Activated B cell treated with CpG ODN at 0.5 μM for 24 hours (primary cell): ENCODE measurements around the gene LRRFIP2. TPM values are rescaled to one million over a fixed set of nuclear protein-coding genes. Genes with fewer than 3 reads are reported as not detected.

Source experiments
- ATAC-seq: fragments of 200-7000 bp; cut with Tn5 transposase; one replicate; pipeline ENCODE4 v1.10.0; 2021; ENCODE audit warnings: low read depth, mild to moderate bottlenecking, moderate library complexity
- CTCF ChIA-PET: fragments of 350-600 bp; sonication (Branson Sonifier 250); formaldehyde crosslinking; loops from one replicate; lab custom pipeline; 2021; ENCODE audit warnings: antibody characterized with exemption; lab: Charles Lee
- POLR2A ChIA-PET: fragments of 350-600 bp; sonication (Branson Sonifier 250); formaldehyde crosslinking; loops from one replicate; lab custom pipeline; 2021; ENCODE audit warnings: antibody characterized with exemption; lab: Charles Lee
- DNase-seq: peaks from one replicate; pipeline ENCODE4 v3.0.0; 2022
- H3K27ac Mint-ChIP-seq: one replicate; pipeline ENCODE4 v1.8.0; 2020; ENCODE audit warnings: mixed read lengths
- H3K27me3 Mint-ChIP-seq: one replicate; pipeline ENCODE4 v1.8.0; 2021; ENCODE audit warnings: mixed read lengths
- H3K36me3 Mint-ChIP-seq: one replicate; pipeline ENCODE4 v1.8.0; 2021; ENCODE audit warnings: low read depth, mixed read lengths
- H3K4me1 Mint-ChIP-seq: one replicate; pipeline ENCODE4 v1.8.0; 2021; ENCODE audit warnings: mixed read lengths
- H3K4me3 Mint-ChIP-seq: one replicate; pipeline ENCODE4 v1.8.0; 2020; ENCODE audit warnings: mild to moderate bottlenecking, mixed read lengths
- H3K9me3 Mint-ChIP-seq: one replicate; pipeline ENCODE4 v1.8.0; 2020; ENCODE audit warnings: mixed read lengths
- CTCF ChIP-seq: fragments of 200-600 bp; IDR thresholded peaks from one replicate; pipeline ENCODE4 v1.8.0; 2022; ENCODE audit warnings: antibody characterized with exemption, mild to moderate bottlenecking
- intact Hi-C: fragments of 100-400 bp; cut with micrococcal nuclease; formaldehyde crosslinking; loops from one replicate; pipeline ENCODE4 v1.15.1; 2024
- total RNA-seq: library from RNA; stranded (reverse); gene quantifications from 2 replicates; pipeline ENCODE4 v1.2.3, GENCODE V29; 2022

Gene LRRFIP2
- total RNA-seq, 1 donor from 2014 or later: 33.9 TPM

GRCh38 chr3:37026851-37027250 lies 147.5 kb downstream of the LRRFIP2 start:
- ChIA-PET POLR2A (no interaction called here), CTCF (no interaction called here)
- intact Hi-C loops: no loop called here
- ATAC-seq (no peak), DNase-seq (no peak)
- Mint-ChIP-seq H3K27ac (no peak overlapping the region), H3K9me3 (no peaks in the 10 kb centered on the region), H3K4me3 (no peak overlapping the region), H3K36me3 (peaks cover 79% of the 10 kb centered on the region), H3K27me3 (no peaks in the 10 kb centered on the region), H3K4me1 (peaks cover 7% of the 10 kb centered on the region)
- TF ChIP-seq CTCF: no peak

DNA sequence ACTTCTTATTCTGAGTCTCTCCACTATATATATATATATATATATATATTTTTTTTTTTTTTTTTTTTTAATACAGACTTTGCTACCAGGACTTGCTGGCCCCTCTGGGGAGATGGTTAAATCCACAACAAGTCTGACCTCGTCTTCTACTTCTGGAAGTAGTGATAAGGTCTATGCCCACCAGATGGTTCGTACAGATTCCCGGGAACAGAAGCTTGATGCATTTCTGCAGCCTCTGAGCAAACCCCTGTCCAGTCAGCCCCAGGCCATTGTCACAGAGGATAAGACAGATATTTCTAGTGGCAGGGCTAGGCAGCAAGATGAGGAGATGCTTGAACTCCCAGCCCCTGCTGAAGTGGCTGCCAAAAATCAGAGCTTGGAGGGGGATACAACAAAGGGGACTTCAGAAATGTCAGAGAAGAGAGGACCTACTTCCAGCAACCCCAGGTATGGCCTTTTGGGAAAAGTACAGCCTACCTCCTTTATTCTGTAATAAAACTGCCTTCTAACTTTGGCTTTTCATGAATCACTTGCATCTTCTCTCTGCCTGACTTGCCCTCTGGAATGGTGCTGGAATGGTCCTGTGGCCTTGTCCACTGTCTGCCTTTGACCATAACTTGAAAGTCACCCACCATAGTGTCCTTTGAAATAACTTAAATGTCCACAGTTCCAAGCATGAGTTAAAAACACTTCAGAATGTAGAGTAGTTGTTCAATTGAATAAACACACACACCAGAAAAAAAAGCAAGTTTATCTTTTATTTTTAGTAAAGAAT lies 148.6 kb downstream of the LRRFIP2 start:
- CTCF ChIA-PET: interaction anchor here (1.0 to 1.7 kb wide), 5 partner anchors 9 to 188 kb away, joined by 3 to 14 read pairs (median 5); no protein-coding TSS in a partner anchor
- POLR2A ChIA-PET: interaction anchor here (0.8 to 2.5 kb wide), 3 partner anchors 13 to 117 kb away, joined by 3 to 17 read pairs (median 3); partner anchors contain the start of genes EPM2AIP1 and MLH1
- ATAC-seq (no peak), DNase-seq (no peak)
- intact Hi-C loops: no loop called here
- H3K9me3 Mint-ChIP-seq: no peaks in the 10 kb centered on the region
- H3K36me3 Mint-ChIP-seq: peaks cover 79% of the 10 kb centered on the region
- no peak for TF ChIP-seq CTCF
- H3K4me1 Mint-ChIP-seq: peaks cover 7% of the 10 kb centered on the region
- H3K4me3 Mint-ChIP-seq: no peak overlapping the region
- H3K27ac Mint-ChIP-seq: no peak overlapping the region
- H3K27me3 Mint-ChIP-seq: no peaks in the 10 kb centered on the region

DNA sequence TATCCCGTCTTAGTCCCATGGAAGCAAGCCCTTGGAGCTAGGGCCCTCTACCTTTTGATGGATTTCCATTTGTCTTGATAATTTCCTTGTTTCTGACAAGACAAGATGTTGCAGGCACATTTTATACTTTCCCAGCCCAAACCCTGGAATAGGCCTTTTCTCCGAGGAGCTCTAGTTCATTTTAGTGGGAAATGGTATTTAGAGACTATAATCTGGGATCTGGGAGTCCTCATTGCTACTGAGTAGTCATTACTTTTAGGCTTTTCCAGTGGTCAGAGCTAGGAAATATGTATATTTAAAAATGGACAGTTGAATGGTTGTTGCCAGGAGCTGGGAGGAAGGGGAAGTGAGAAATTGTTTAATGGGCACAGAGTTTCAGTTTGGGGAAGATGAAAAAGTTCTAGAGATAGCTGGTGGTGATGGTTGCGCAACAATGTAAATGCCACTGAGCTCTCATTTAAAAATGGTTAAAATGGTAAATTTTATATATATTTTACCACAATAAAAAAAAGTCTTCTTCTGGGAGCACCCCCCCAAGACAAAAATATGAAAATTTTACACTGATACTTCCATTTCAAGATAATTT lies 149.5 kb downstream of the LRRFIP2 start:
- DNase-seq (no peak), ATAC-seq (peak; percentile 58)
- H3K9me3 Mint-ChIP-seq: no peaks in the 10 kb centered on the region
- H3K4me1 Mint-ChIP-seq: peaks cover 7% of the 10 kb centered on the region
- H3K4me3 Mint-ChIP-seq: no peak overlapping the region
- no peak for TF ChIP-seq CTCF
- H3K36me3 Mint-ChIP-seq: peaks cover 82% of the 10 kb centered on the region
- intact Hi-C loops: loop anchor here (1.0 kb wide), 2 partner anchors 188 to 296 kb away; no protein-coding TSS in a partner anchor
- ChIA-PET POLR2A (interaction anchor here (0.6 to 2.5 kb wide), 5 partner anchors 14 to 161 kb away, joined by 3 to 17 read pairs (median 3); partner anchors contain the start of genes EPM2AIP1 and MLH1), CTCF (interaction anchor here (0.8 to 2.0 kb wide), 7 partner anchors 10 to 233 kb away, joined by 3 to 14 read pairs (median 4); no protein-coding TSS in a partner anchor)
- H3K27me3 Mint-ChIP-seq: no peaks in the 10 kb centered on the region
- H3K27ac Mint-ChIP-seq: no peak overlapping the region

DNA sequence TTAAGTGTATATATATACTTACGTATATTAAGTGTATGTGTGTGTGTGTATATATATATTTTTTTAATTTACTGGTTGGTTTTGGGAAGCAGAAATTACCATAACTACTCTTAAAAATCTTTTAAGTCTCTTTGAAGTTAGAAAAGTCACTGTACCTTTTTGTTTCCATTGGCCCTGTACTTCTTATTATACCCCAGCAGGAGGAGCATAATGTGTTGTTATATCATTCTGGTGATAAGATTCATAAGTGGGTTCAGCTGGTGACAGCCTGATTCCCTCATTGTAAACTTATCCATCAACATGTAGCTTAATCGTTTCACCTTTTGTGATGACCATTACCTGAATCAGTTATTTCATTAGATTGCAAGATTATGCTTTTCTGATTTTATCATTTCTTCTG lies 150.3 kb downstream of the LRRFIP2 start:
- Mint-ChIP-seq H3K9me3 (no peaks in the 10 kb centered on the region), H3K27ac (no peak overlapping the region), H3K36me3 (peaks cover 85% of the 10 kb centered on the region), H3K4me3 (no peak overlapping the region), H3K27me3 (no peaks in the 10 kb centered on the region), H3K4me1 (peaks cover 7% of the 10 kb centered on the region)
- POLR2A ChIA-PET: interaction anchor here (2.5 kb wide), 1 partner anchor 31 kb away, joined by 17 read pairs; the partner anchor contains the start of genes EPM2AIP1 and MLH1
- ATAC-seq (peak; percentile 42), DNase-seq (no peak)
- no peak for TF ChIP-seq CTCF
- CTCF ChIA-PET: interaction anchor here (0.8 to 2.0 kb wide), 6 partner anchors 9 to 232 kb away, joined by 3 to 14 read pairs (median 4); no protein-coding TSS in a partner anchor
- intact Hi-C loops: loop anchor here (1.0 kb wide), 2 partner anchors 189 to 295 kb away; no protein-coding TSS in a partner anchor

DNA sequence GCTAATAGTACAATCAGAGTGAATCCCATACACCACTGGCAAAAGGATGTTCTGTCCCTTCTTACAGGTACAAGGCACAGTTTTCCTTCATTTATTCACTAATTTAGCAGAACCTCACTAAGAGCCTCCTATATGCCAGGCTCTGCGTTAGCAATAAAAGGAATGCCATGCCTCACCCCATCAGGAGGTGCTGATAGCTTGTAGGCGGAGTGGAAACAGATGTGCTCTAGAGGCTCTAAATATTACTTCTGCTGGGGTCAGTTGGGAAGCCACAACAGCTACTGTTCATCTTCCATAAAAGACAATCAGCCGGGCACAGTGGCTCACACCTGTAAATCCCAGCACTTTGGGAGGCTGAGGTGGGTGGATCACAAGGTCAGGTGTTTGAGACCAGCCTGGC lies 156.7 kb downstream of the LRRFIP2 start:
- intact Hi-C loops: no loop called here
- Mint-ChIP-seq H3K27ac (no peak overlapping the region), H3K27me3 (no peaks in the 10 kb centered on the region), H3K4me3 (no peak overlapping the region), H3K9me3 (no peaks in the 10 kb centered on the region), H3K4me1 (no peaks in the 10 kb centered on the region), H3K36me3 (peaks cover 92% of the 10 kb centered on the region)
- DNase-seq (no peak), ATAC-seq (no peak)
- POLR2A ChIA-PET: no interaction called here
- no peak for TF ChIP-seq CTCF
- CTCF ChIA-PET: no interaction called here
